GM20000 (cell line): Measurements from ENCODE around the gene GLTPD2.
A peak's percentile ranks its signal among the peaks of the same experiment; 100 is the strongest.

Experiments used
- DNase-seq: peaks from one replicate; pipeline ENCODE4 v3.0.0; 2012; ENCODE audit warnings: low spot score
- CTCF ChIP-seq: IDR thresholded peaks from 2 replicates; pipeline ENCODE4 v1.5.1; 2012; ENCODE audit warnings: mild to moderate bottlenecking, control low read depth; ENCODE audit errors: extremely low read depth, missing control alignments

The GLTPD2 gene

GRCh38 chr17:4788807-4789700, at the start of gene GLTPD2:
Gene GLTPD2, plus strand, starts transcription at chr17:4788964. Its CDS starts 48 bp downstream, at chr17:4789012.
- TF ChIP-seq CTCF = no peak
- DNase-seq = no peak

GRCh38 chr17:4739122-4740024, 49.4 kb upstream of the GLTPD2 start, which contains the start of the genes CXCL16 and ZMYND15:
Gene CXCL16, minus strand, starts transcription at chr17:4739928. Its CDS starts 589 bp downstream, at chr17:4739339.
Gene ZMYND15, plus strand, starts transcription at chr17:4739833. Its CDS starts 716 bp downstream, at chr17:4740549.
- DNase-seq = peak; percentile 92
- TF ChIP-seq CTCF = no peak

GRCh38 chr17:4740025-4740351, 48.8 kb upstream of the GLTPD2 start:
- no peak for DNase-seq
- no peak for TF ChIP-seq CTCF

- DNase-seq = no peak
- TF ChIP-seq CTCF = no peak
Observed at GRCh38 chr17:4740584-4740983, 48.2 kb upstream of the GLTPD2 start.

GRCh38 chr17:4741544-4741943, 47.2 kb upstream of the GLTPD2 start:
- TF ChIP-seq CTCF = no peak

GRCh38 chr17:4742133-4742532, 46.6 kb upstream of the GLTPD2 start:
- no peak for DNase-seq
- TF ChIP-seq CTCF = no peak

More at GRCh38 chr17:4741544-4741943, 47.2 kb upstream of the GLTPD2 start:
- DNase-seq = no peak
